Measurements from ENCODE around the gene PARVB.

DNA sequence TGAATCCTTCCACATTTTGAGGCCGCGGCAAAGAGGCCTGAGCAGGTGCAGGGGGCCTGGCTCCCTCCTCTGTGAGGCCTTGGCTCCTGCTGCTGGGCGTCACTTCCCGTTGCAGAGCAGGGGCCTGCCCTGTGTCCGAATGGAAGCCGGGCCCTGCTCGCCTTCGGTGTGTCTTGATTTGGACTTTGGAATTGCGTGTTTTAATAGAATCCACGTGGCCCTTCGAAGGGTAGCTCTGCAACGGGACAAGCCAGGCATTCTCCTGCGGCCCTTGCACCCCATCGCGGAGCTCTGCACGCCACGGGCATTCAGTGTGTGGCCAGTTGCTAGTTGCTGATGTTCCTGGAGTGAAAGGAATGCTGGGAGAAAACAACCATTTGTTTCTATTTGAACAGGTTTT is 43.1 kb upstream of the PARVB start:
- TF ChIP-seq SIRT6 (IDR thresholded peaks at IDR 0.05; ENCODE audit: low read length) (no peak), KDM5A (IDR thresholded peaks at IDR 0.05; ENCODE audit: low read length) (no peak), RXRA (IDR thresholded peaks at IDR 0.05; ENCODE audit: insufficient read depth, low read depth, low read length) (no peak), EP300 (IDR thresholded peaks at IDR 0.05; ENCODE audit: borderline replicate concordance in 1 of 2, low read depth in 2 of 2, low read length in 2 of 2) (no peak), SIN3A (conservative IDR thresholded peaks at IDR 0.05 in 1 of 2, IDR thresholded peaks at IDR 0.05 in 1 of 2; ENCODE audit: low read depth in 1 of 2, low read length in 2 of 2) (no peak), RFX5 (IDR thresholded peaks at IDR 0.05; ENCODE audit: borderline replicate concordance, low read depth, low read length) (no peak), POLR2A (IDR thresholded peaks at IDR 0.05; ENCODE audit: control extremely low read depth in 1 of 2, low read depth in 2 of 2, low read length in 2 of 2) (no peak), ASH2L (IDR thresholded peaks at IDR 0.05; ENCODE audit: low read length) (no peak)
- TF ChIP-seq, protein P1, sequence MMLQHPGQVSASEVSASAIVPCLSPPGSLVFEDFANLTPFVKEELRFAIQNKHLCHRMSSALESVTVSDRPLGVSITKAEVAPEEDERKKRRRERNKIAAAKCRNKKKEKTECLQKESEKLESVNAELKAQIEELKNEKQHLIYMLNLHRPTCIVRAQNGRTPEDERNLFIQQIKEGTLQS (IDR thresholded peaks at IDR 0.05; ENCODE audit: insufficient read depth, low read depth, low read length): no peak
- TF ChIP-seq, protein P2, sequence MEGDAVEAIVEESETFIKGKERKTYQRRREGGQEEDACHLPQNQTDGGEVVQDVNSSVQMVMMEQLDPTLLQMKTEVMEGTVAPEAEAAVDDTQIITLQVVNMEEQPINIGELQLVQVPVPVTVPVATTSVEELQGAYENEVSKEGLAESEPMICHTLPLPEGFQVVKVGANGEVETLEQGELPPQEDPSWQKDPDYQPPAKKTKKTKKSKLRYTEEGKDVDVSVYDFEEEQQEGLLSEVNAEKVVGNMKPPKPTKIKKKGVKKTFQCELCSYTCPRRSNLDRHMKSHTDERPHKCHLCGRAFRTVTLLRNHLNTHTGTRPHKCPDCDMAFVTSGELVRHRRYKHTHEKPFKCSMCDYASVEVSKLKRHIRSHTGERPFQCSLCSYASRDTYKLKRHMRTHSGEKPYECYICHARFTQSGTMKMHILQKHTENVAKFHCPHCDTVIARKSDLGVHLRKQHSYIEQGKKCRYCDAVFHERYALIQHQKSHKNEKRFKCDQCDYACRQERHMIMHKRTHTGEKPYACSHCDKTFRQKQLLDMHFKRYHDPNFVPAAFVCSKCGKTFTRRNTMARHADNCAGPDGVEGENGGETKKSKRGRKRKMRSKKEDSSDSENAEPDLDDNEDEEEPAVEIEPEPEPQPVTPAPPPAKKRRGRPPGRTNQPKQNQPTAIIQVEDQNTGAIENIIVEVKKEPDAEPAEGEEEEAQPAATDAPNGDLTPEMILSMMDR (IDR thresholded peaks at IDR 0.05; ENCODE audit: control extremely low read depth in 1 of 3, insufficient read depth in 1 of 3, low read depth in 1 of 3, low read length in 3 of 3): no peak
- TF ChIP-seq, protein P3, sequence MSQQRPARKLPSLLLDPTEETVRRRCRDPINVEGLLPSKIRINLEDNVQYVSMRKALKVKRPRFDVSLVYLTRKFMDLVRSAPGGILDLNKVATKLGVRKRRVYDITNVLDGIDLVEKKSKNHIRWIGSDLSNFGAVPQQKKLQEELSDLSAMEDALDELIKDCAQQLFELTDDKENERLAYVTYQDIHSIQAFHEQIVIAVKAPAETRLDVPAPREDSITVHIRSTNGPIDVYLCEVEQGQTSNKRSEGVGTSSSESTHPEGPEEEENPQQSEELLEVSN (IDR thresholded peaks at IDR 0.05): no peak
